ENCODE data around the gene BBS12. TPM values are rescaled to one million over a fixed set of nuclear protein-coding genes. Genes with fewer than 3 reads are reported as not detected.

Gene BBS12
- 3.1 and 3.3 TPM in 2 replicates for total RNA-seq

DNA sequence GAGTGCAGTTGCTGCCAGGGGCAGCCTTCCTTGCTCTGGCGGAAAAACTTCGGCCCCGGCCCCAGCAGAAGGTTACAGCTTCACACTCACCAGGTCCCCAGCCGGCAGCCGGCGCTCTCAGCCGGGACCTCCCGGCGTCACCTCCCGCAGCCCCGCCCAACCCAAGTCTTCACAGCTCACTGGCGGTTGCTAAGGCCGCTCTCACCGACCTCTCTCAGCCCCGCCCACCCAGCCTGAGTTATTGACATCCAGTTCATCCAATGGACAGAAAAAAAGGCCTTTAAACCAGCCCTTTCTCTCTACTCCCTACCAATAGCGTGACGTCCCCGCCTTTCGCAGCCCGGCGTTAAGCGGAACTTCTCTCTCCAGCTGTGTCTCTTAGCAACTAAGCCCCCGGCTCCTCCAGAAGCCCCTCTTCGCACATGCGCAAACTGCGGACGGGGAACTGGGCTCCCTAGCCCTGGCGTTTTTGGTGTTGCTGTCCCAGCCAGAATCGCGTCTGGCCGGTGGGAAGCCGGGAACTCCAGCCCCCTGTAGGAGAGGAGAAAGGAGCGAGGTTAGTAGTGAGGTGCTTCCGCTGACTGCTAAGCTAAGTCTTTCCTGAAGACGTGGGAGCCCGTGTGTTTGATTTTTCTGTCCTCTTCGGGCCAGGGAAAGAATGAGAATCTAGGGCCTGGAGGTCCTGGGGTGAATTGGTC, at the start of gene BBS12:
TSS of gene BBS12 (plus strand) at position 376 of the 698 bp plus-strand sequence. CDS start 9,189 bp downstream, outside the sequence.

Other genes starting within 250 kb of the BBS12 start
- not detected in 2 replicates for gene IL21, start 111.6 kb upstream of the BBS12 start, total RNA-seq
- 87.2 and 191 TPM in 2 replicates for gene FGF2, start 94.1 kb downstream of the BBS12 start, total RNA-seq
- 2.2 and 7.6 TPM in 2 replicates for gene NUDT6, start 189.9 kb downstream of the BBS12 start, total RNA-seq